Epithelial cell of esophagus (primary cell): Measurements from ENCODE around the gene ARFGEF3.

Experiments
- DNase-seq: peaks from one replicate; pipeline ENCODE4 v3.0.0; 2010; ENCODE audit warnings: low read depth
- H3K4me3 ChIP-seq: 2 replicates; pipeline ENCODE4 v1.5.1; 2011; ENCODE audit warnings: mild to moderate bottlenecking, low read length, control low read depth
- TF ChIP-seq, protein P1 (sequence below): IDR thresholded peaks from 2 replicates; pipeline ENCODE4 v1.5.1; 2011; ENCODE audit warnings: low read depth, mild to moderate bottlenecking, low read length, control low read depth, inconsistent platforms; ENCODE audit not compliant: insufficient read depth; ENCODE audit errors: missing control alignments

The ARFGEF3 gene

DNA sequence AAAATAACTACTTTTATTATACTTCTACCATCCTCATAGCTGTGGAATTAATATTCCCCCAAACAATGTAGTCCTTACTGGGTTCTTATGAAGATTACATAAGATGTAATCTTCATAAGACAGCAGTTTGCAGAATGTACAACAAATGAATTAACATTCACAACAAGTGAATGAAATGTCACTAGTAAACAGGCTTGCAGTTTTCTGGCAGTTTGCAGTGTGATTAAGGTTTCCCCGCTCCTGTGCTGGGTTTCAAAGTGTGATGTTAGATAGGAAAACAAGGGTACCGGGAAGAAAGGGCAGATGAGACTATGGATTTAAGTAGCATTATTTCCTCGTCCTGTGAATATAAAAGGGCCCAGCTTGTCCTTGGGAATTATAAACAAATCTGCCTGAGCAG is 22.5 kb downstream of the ARFGEF3 start:
- no peak for DNase-seq
- no peak overlapping the region for H3K4me3 ChIP-seq
- TF ChIP-seq, protein P1, sequence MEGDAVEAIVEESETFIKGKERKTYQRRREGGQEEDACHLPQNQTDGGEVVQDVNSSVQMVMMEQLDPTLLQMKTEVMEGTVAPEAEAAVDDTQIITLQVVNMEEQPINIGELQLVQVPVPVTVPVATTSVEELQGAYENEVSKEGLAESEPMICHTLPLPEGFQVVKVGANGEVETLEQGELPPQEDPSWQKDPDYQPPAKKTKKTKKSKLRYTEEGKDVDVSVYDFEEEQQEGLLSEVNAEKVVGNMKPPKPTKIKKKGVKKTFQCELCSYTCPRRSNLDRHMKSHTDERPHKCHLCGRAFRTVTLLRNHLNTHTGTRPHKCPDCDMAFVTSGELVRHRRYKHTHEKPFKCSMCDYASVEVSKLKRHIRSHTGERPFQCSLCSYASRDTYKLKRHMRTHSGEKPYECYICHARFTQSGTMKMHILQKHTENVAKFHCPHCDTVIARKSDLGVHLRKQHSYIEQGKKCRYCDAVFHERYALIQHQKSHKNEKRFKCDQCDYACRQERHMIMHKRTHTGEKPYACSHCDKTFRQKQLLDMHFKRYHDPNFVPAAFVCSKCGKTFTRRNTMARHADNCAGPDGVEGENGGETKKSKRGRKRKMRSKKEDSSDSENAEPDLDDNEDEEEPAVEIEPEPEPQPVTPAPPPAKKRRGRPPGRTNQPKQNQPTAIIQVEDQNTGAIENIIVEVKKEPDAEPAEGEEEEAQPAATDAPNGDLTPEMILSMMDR: no peak

- TF ChIP-seq, protein P1: no peak
- no peak overlapping the region for H3K4me3 ChIP-seq
- DNase-seq: no peak
Measured at GRCh38 chr6:138187156-138187555, 25.4 kb downstream of the ARFGEF3 start.

GRCh38 chr6:138188278-138188941 is 26.7 kb downstream of the ARFGEF3 start:
- TF ChIP-seq, protein P1: no peak
- DNase-seq: peak; percentile 75
- no peak overlapping the region for H3K4me3 ChIP-seq

DNA sequence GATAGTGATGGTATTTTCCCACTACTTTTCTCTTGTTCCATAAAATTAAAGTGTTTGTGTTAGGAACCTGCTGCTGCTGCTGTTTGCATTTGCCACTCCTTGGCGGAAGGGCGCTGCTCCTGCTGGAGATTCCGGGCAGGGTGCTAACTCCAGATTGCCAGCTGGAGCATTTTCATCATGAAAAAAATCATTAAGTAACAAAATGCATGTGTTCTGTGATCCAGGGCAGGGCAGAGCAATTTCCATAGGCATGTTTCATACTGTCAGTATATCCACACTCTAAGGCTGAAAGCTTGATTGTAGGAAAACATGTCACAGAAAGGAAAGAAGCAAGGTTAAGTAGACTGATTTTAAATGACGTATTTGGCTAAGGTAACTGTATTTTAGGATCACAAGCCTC is 32.5 kb downstream of the ARFGEF3 start:
- no peak overlapping the region for H3K4me3 ChIP-seq
- DNase-seq: no peak
- TF ChIP-seq, protein P1: no peak

DNA sequence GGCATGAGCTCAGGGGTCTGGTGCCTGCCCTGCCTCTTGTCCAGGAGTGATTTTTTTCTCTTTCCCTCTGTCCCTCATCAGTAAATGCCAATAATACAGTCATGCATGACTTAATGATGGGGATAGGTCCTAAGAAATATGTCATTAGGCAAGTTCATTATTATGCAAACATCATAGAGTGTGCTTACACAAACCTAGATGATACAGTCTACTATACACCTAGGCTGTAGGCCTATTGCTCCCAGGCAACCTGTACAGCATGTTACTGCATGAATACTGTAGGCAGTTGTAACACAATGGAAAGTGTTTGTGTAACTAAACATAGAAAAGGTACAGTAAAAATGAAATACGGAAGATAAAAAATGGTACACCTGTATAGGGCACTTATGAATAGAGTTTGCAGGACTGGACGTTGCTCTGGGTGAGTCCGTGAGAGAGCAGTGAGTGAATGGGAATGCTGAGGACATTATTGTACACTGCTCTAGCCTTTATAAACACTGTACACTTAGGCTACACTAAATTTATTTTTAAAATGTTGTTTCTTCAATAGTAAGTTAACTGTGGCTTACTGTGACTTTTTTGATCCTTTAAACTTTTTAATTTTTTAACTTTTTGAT is 34.5 kb downstream of the ARFGEF3 start:
- TF ChIP-seq, protein P1: no peak
- H3K4me3 ChIP-seq: no peak overlapping the region
- peak; percentile 48 for DNase-seq

DNA sequence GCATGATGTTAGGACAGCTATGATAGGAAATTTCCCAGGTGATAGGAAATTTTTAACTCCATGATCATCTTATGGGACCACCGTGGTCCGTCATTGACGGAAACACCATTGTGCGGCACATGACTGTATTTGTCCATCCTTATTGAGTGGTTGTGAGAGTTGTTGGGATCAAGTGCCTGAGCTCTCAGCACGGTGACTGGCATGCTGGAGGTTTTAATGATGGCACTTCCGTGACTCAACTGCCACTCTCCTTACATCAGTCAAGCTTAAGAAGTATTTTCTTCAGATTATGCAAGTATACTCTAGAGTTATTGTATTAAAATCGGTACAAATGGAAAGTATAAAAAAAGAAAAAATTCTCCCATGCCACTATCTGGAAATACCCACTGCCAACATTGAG is 35.8 kb downstream of the ARFGEF3 start:
- DNase-seq: no peak
- no peak overlapping the region for H3K4me3 ChIP-seq

More for the DNA sequence above, 35.8 kb downstream of the ARFGEF3 start:
- TF ChIP-seq, protein P1: no peak
